Measurements from ENCODE around the gene PTPRD.

GRCh38 chr9:8429768-8430167 is 2183.0 kb downstream of the PTPRD start:
- TF ChIP-seq CTCF (IDR thresholded peaks at IDR 0.05 in 8 of 11, conservative IDR thresholded peaks at IDR 0.05 in 3 of 11): no peak
- no peak for TF ChIP-seq POLR2A (IDR thresholded peaks at IDR 0.05)
- TF ChIP-seq POLR2AphosphoS5 (IDR thresholded peaks at IDR 0.05): no peak
